Right ventricle myocardium inferior (tissue), 1 donor: ENCODE results near the gene CHPF2. TPM values are rescaled to one million over a fixed set of nuclear protein-coding genes. Genes with fewer than 3 reads are reported as not detected.

ENCODE experiments used
- ATAC-seq: fragments of 200-7000 bp; cut with Tn5 transposase; one replicate; pipeline ENCODE4 v1.9.1; 2020; ENCODE audit warnings: mild to moderate bottlenecking, moderate library complexity
- DNase-seq: peaks from one replicate; pipeline ENCODE4 v3.0.0; 2021; ENCODE audit errors: missing footprints
- intact Hi-C: fragments of 100-400 bp; cut with DNase I; formaldehyde crosslinking; loops from one replicate; pipeline ENCODE4 v1.11.0; 2022
- total RNA-seq: library from RNA; stranded (reverse); fragmentation: NEBNext Ultra II Directional; extraction: Animal tissue kit (Norgen Biotek cat#: 25700); gene quantifications from one replicate; pipeline ENCODE4 v1.2.1, GENCODE V29; 2021
- donor health status: DM: no; HTN: yes; CAD: no; lungs with severe emphysema.

The CHPF2 gene
- total RNA-seq, 1 donor from 2014 or later = 11.6 TPM

DNA sequence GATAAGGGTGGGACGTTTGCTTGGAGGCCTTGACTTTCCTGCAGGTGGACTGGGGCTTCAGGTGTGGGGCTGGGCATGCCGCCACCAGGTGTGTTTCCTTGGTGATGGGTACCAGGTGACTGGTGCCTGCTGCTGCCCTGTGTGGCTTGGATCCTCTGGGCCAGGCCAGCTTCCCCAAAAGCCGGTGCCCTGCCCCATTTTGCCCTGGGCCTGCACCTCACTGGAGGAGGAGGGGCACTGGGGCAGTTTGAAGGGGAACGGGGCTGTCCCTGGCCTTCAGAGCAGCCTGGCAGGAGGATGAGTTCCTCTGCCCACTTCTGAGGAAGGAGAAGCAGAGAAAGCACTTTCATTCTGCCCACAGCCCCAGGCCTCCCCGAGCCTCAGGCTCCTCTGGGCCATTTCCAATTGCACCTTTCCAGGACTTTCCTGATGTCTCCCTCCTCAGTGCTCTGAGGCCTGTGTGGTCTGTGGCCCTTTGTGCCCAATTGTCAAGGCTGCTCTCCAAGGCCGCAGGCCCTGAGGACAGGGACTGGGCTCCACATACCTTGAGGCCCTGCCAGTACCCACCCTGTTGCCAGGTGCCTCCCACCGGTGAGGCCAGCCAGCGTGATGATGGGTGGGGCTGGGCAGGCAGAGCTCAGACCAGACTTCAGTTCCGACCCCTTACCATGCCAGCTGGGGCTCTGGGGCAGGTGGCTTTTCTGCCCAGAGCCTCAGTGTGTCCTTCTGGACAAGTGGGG, 41.5 kb downstream of the CHPF2 start:
- intact Hi-C loops = no loop called here
- DNase-seq (peak; percentile 78), ATAC-seq (no peak)

DNA sequence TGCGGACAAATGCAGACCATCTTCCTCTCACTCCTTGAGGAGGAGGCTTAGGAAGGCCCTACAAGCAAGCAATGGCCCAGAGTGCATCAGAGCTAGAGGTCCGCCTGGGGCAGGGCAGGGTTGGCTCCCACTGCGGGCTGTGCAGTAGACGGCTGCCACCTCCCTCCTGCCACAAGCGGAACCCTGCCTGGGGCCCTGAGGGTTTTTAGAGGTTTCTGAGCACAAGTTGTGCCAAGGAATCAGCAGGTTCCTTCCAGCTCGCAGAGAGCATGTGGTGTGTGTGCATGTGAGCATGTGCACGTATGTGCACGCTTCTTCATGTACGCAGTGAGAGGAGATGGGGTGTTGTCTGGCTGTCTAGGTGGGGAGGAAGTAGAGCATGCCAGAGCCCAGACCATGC, 42.1 kb downstream of the CHPF2 start:
- intact Hi-C loops = no loop called here
- DNase-seq = no peak
- ATAC-seq = no peak

GRCh38 chr7:151274936-151275812, 42.9 kb downstream of the CHPF2 start:
- ATAC-seq (no peak), DNase-seq (no peak)
- intact Hi-C loops = no loop called here

GRCh38 chr7:151275813-151276577, 43.7 kb downstream of the CHPF2 start:
- ATAC-seq (no peak), DNase-seq (no peak)
- intact Hi-C loops = no loop called here

- ATAC-seq (peak; percentile 58), DNase-seq (peak; percentile 81)
- intact Hi-C loops = no loop called here
Measured at GRCh38 chr7:151276666-151277590, 44.6 kb downstream of the CHPF2 start.

GRCh38 chr7:151277631-151278030, 45.3 kb downstream of the CHPF2 start:
- intact Hi-C loops = no loop called here
- ATAC-seq = no peak

GRCh38 chr7:151278949-151279348, 46.7 kb downstream of the CHPF2 start:
- intact Hi-C loops = no loop called here
- DNase-seq = no peak
- ATAC-seq = no peak

More at GRCh38 chr7:151277631-151278030, 45.3 kb downstream of the CHPF2 start:
- no peak for DNase-seq

- DNase-seq = no peak
- ATAC-seq = no peak
- intact Hi-C loops = no loop called here
Measured at GRCh38 chr7:151279868-151280267, 47.6 kb downstream of the CHPF2 start.

- no peak for DNase-seq
- intact Hi-C loops = no loop called here
- ATAC-seq = no peak
Measured at GRCh38 chr7:151280388-151281019, 48.2 kb downstream of the CHPF2 start.

GRCh38 chr7:151281686-151282085, 49.4 kb downstream of the CHPF2 start:
- ATAC-seq (no peak), DNase-seq (no peak)
- intact Hi-C loops = no loop called here

DNA sequence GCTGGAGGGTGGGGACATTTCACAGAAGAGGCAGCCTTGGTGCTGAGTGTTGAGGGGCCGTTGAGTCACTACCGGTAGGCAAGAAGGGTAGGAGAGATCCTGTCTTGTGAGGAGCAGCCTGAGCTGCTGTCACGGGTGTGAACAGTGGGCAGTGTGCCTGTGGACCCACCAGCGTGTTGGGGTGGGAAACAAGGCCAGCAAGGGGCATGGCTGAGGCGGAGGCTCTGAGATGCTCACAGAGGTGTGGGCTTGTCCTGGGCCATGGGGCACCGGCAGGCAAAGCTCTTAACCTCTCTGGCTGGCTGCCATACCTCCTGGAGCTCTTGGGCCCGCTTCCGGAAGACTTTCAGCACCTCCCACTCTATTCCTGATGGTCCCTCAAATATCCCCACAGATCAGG, 49.8 kb downstream of the CHPF2 start:
- DNase-seq = no peak
- intact Hi-C loops = no loop called here
- no peak for ATAC-seq

DNA sequence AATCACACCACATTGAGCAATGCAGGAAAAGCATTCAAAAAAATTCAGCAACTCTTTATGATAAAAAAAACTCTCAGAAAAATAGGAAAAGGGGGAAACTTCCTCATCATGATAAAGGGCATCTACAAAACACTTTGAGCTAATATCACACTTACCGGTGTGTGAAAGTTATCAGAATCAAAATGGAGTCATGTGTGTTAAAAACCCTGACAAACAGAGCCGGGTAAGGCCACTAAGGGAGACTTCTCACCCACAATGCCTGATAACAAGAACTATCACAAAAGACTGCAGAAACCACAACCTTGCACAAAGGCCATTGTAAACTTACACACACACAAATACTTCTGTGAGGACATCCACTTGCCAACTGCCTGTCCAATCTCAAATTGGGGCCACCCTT, 51.0 kb downstream of the CHPF2 start:
- no peak for ATAC-seq
- no peak for DNase-seq
- intact Hi-C loops = no loop called here

DNA sequence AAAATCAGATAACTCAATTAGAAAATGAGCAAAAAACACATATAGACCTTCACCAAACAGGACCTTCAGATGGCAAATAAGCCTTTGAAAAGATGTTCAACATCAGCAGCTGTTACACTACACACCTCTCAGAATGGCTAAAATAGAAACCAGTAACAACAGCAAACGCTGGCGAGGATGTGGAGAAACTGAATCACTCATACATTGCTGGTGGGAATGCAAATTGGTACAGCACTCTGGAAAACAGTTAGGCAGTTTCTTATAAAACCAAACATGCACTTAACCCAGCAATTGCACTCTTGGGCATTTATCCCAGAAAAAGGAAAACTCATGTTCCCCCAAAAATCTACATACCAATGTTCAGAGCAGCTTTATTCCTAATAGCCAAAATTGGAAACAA, 53.9 kb downstream of the CHPF2 start:
- DNase-seq (no peak), ATAC-seq (no peak)
- intact Hi-C loops = no loop called here

Other genes with a start within 250 kb of the CHPF2 start
- 19.4 TPM for gene NOS3, start 241.5 kb upstream of the CHPF2 start, total RNA-seq
- not detected for gene ATG9B, start 208.0 kb upstream of the CHPF2 start, total RNA-seq
- 24.5 TPM for gene ABCB8, start 204.0 kb upstream of the CHPF2 start, total RNA-seq
- gene ASIC3, start 184.0 kb upstream of the CHPF2 start, total RNA-seq = 5.5 TPM
- gene CDK5, start 174.6 kb upstream of the CHPF2 start, total RNA-seq = 6.7 TPM
- 61.2 TPM for gene SLC4A2, start 172.9 kb upstream of the CHPF2 start, total RNA-seq
- gene FASTK, start 151.7 kb upstream of the CHPF2 start, total RNA-seq = 79.2 TPM
- 35.5 TPM for gene TMUB1, start 149.0 kb upstream of the CHPF2 start, total RNA-seq
- 57.4 TPM for gene AGAP3, start 146.0 kb upstream of the CHPF2 start, total RNA-seq
- 2.4 TPM for gene GBX1, start 64.8 kb upstream of the CHPF2 start, total RNA-seq
- gene ASB10, start 45.2 kb upstream of the CHPF2 start, total RNA-seq = 41.4 TPM
- not detected for gene H2BK1, start 22.0 kb upstream of the CHPF2 start, total RNA-seq
- gene ABCF2, start 5.3 kb upstream of the CHPF2 start, total RNA-seq = 24.5 TPM
- 110 TPM for gene SMARCD3, start 16.2 kb downstream of the CHPF2 start, total RNA-seq
- gene NUB1, start 109.3 kb downstream of the CHPF2 start, total RNA-seq = 31.3 TPM
- gene WDR86, start 177.6 kb downstream of the CHPF2 start, total RNA-seq = 0.41 TPM
- gene CRYGN, start 207.7 kb downstream of the CHPF2 start, total RNA-seq = not detected